NCI-H187 (cell line): Measurements from ENCODE around the gene FABP3.
"Not testable (repeated sequence)": the region's sequence is repeated elsewhere in the genome, so short reads cannot be mapped to it uniquely, and the experiment has no call there.

Experiments
- DNase-seq, 2 experiments: peaks; one replicate each; lab custom pipeline; 2025; lab: John Stamatoyannopoulos, UW

The FABP3 gene

GRCh38 chr1:31398246-31398645, 25.4 kb upstream of the FABP3 start:
- DNase-seq: no peak

- no peak for DNase-seq
Observed at GRCh38 chr1:31397360-31398095, 24.7 kb upstream of the FABP3 start.

GRCh38 chr1:31396633-31397351, 23.9 kb upstream of the FABP3 start:
- DNase-seq: no peak

GRCh38 chr1:31394584-31395193, 21.8 kb upstream of the FABP3 start:
- peak; percentile 84 to 86 for DNase-seq

GRCh38 chr1:31393463-31393862, 20.6 kb upstream of the FABP3 start:
- no peak for DNase-seq

- no peak for DNase-seq
Observed at GRCh38 chr1:31390071-31390470, 17.2 kb upstream of the FABP3 start.

- DNase-seq: no peak
Observed at GRCh38 chr1:31389616-31390015, 16.7 kb upstream of the FABP3 start.

- no peak for DNase-seq
Observed at GRCh38 chr1:31387612-31388011, 14.7 kb upstream of the FABP3 start.

GRCh38 chr1:31386576-31387243, 13.8 kb upstream of the FABP3 start:
- not testable (repeated sequence) for DNase-seq

- no peak for DNase-seq
Observed at GRCh38 chr1:31383967-31384366, 11.1 kb upstream of the FABP3 start.

- DNase-seq: no peak
Observed at GRCh38 chr1:31382379-31382989, 9.6 kb upstream of the FABP3 start.

GRCh38 chr1:31381394-31382294, 8.8 kb upstream of the FABP3 start:
- no peak for DNase-seq

- DNase-seq: no peak
Observed at GRCh38 chr1:31380181-31380580, 7.3 kb upstream of the FABP3 start.

- no peak for DNase-seq
Observed at GRCh38 chr1:31378001-31378400, 5.1 kb upstream of the FABP3 start.

- DNase-seq: no peak
Observed at GRCh38 chr1:31377364-31377863, 4.5 kb upstream of the FABP3 start.

- no peak for DNase-seq
Observed at GRCh38 chr1:31376375-31377134, 3.7 kb upstream of the FABP3 start.

- no peak for DNase-seq
Observed at GRCh38 chr1:31374511-31375196, 1.8 kb upstream of the FABP3 start.

GRCh38 chr1:31373897-31374486, 1.1 kb upstream of the FABP3 start:
- no peak for DNase-seq

GRCh38 chr1:31372751-31373055, 173 bp downstream of the FABP3 start:
- DNase-seq: no peak
